CD14-positive monocyte (primary cell): ENCODE results near the gene PTK7. TPM values are rescaled to one million over a fixed set of nuclear protein-coding genes. Genes with fewer than 3 reads are reported as not detected.

Experiments used
- DNase-seq, 3 donors: peaks; one replicate each; pipeline ENCODE4 v3.0.0-alpha.2; 2011 to 2022
- H2AFZ ChIP-seq: 2 replicates; pipeline ENCODE4 v1.6.0; 2012; ENCODE audit warnings: mild to moderate bottlenecking, low read depth, low read length, inconsistent platforms; ENCODE audit not compliant: insufficient read depth, poor library complexity, severe bottlenecking
- H3K27ac ChIP-seq, 2 donors: 1 replicate in 1 of 2; 2 replicates in 1 of 2; pipeline ENCODE4 v1.5.1; 2012 to 2013; ENCODE audit warnings: low read length in 2 of 2, control low read depth in 1 of 2, inconsistent platforms in 1 of 2, low read depth in 1 of 2, mild to moderate bottlenecking in 1 of 2
- H3K27me3 ChIP-seq, 2 donors: one replicate each; pipeline versions ENCODE4 v1.6.0 to v1.6.1; 2011 to 2013; ENCODE audit warnings: low read length in 2 of 2; ENCODE audit not compliant: control insufficient read depth in 2 of 2, insufficient read depth in 2 of 2
- H3K36me3 ChIP-seq, 2 donors: replicated peaks in 1 of 2; 1 replicate in 1 of 2; 2 replicates in 1 of 2; pipeline versions ENCODE4 v1.5.1 to v1.6.1; 2012 to 2013; ENCODE audit warnings: low read length in 2 of 2, control low read depth in 1 of 2, inconsistent platforms in 1 of 2, mild to moderate bottlenecking in 1 of 2; ENCODE audit not compliant: insufficient read depth in 2 of 2, control insufficient read depth in 1 of 2
- H3K4me1 ChIP-seq, 2 donors: 1 replicate in 1 of 2; 2 replicates in 1 of 2; pipeline versions ENCODE4 v1.5.1 to v1.6.1; 2012 to 2013; ENCODE audit warnings: low read length in 2 of 2, control low read depth in 1 of 2, inconsistent platforms in 1 of 2, mild to moderate bottlenecking in 1 of 2, moderate library complexity in 1 of 2; ENCODE audit not compliant: insufficient read depth in 2 of 2, control insufficient read depth in 1 of 2
- H3K4me2 ChIP-seq: replicated peaks from 2 replicates; pipeline ENCODE3; 2012; ENCODE audit warnings: low read length, moderate library complexity, mild to moderate bottlenecking; ENCODE audit not compliant: poor library complexity, severe bottlenecking; ENCODE audit errors: extremely low read depth
- H3K4me3 ChIP-seq, 3 experiments: fragments of 200-600 bp in 1 of 3; sonication (generic) in 1 of 3; replicated peaks in 1 of 3; 1 replicate in 2 of 3; 2 replicates in 1 of 3; pipeline ENCODE4 v1.5.1; 2011 to 2013; ENCODE audit warnings: low read length in 3 of 3, mild to moderate bottlenecking in 3 of 3, control low read depth in 2 of 3, low read depth in 2 of 3, inconsistent platforms in 1 of 3, moderate library complexity in 1 of 3
- H3K79me2 ChIP-seq: 2 replicates; pipeline ENCODE4 v1.6.0; 2012; ENCODE audit warnings: mild to moderate bottlenecking, control low read depth, inconsistent platforms, low read length, moderate library complexity; ENCODE audit not compliant: insufficient read depth
- H3K9ac ChIP-seq: 2 replicates; pipeline ENCODE4 v1.6.0; 2017; ENCODE audit warnings: low read length, mild to moderate bottlenecking; ENCODE audit not compliant: insufficient read depth, poor library complexity, severe bottlenecking
- H3K9me3 ChIP-seq, 2 donors: replicated peaks in 1 of 2; 1 replicate in 1 of 2; 2 replicates in 1 of 2; pipeline versions ENCODE4 v1.5.1 to v1.6.1; 2012 to 2013; ENCODE audit warnings: low read length in 2 of 2, control low read depth in 1 of 2; ENCODE audit not compliant: control insufficient read depth in 1 of 2, insufficient read depth in 1 of 2
- H4K20me1 ChIP-seq: 2 replicates; pipeline ENCODE4 v1.6.0; 2012; ENCODE audit warnings: mild to moderate bottlenecking, low read length, control low read depth, moderate library complexity; ENCODE audit not compliant: insufficient read depth
- H3K27ac Mint-ChIP-seq, 7 donors: one replicate each; pipeline ENCODE4 v1.8.0; 2020; ENCODE audit warnings: mild to moderate bottlenecking in 7 of 7, mixed read lengths in 7 of 7, moderate library complexity in 6 of 7, inconsistent platforms in 2 of 7
- H3K27me3 Mint-ChIP-seq, 3 donors: one replicate each; pipeline ENCODE4 v1.8.0; 2021 to 2022; ENCODE audit warnings: low read depth in 3 of 3, mild to moderate bottlenecking in 3 of 3, mixed read lengths in 3 of 3, moderate library complexity in 3 of 3, inconsistent platforms in 1 of 3
- H3K36me3 Mint-ChIP-seq, 2 donors: one replicate each; pipeline ENCODE4 v1.8.0; 2020; ENCODE audit warnings: mixed read lengths in 2 of 2, inconsistent platforms in 1 of 2, mild to moderate bottlenecking in 1 of 2
- H3K4me1 Mint-ChIP-seq: one replicate; pipeline ENCODE4 v1.8.0; 2020; ENCODE audit warnings: mild to moderate bottlenecking, mixed read lengths
- H3K4me3 Mint-ChIP-seq, 2 donors: one replicate each; pipeline ENCODE4 v1.8.0; 2020; ENCODE audit warnings: mild to moderate bottlenecking in 2 of 2, mixed read lengths in 2 of 2, moderate library complexity in 1 of 2
- H3K9me3 Mint-ChIP-seq, 7 donors: one replicate each; pipeline ENCODE4 v1.8.0; 2020 to 2022; ENCODE audit warnings: mixed read lengths in 7 of 7, mild to moderate bottlenecking in 6 of 7, moderate library complexity in 6 of 7, inconsistent platforms in 2 of 7
- CTCF ChIP-seq: fragments of 200-600 bp; IDR thresholded peaks from one replicate; pipeline ENCODE4 v1.8.0; 2022; ENCODE audit warnings: antibody characterized with exemption, mild to moderate bottlenecking
- WGBS: methylation state at CpG from one replicate; pipeline ENCODE4 v1.1.5; 2013; ENCODE audit warnings: missing lambda C conversion rate; ENCODE audit not compliant: insufficient coverage; 5-methylcytosine and 5-hydroxymethylcytosine counted together
- intact Hi-C, 2 donors: fragments of 100-400 bp; cut with micrococcal nuclease; formaldehyde crosslinking; loops; one replicate each; pipeline versions ENCODE4 v1.15.0 to v1.15.1; 2023
- polyA plus RNA-seq, 3 donors: library from polyadenylated mRNA; depleted of rRNA in 1 of 3; unstranded in 2 of 3; stranded (reverse) in 1 of 3; fragments of 300-500 nt in 2 of 3; fragments of >200 nt in 1 of 3; fragmentation: Illumina TruSeq in 2 of 3; gene quantifications; 1 replicate in 2 of 3; 2 replicates in 1 of 3; pipeline ENCODE4 v1.2.3, GENCODE V29; 2012 to 2021

PTK7 gene
- polyA plus RNA-seq, 3 donors = 0.19 TPM; not detected in 2

GRCh38 chr6:43181942-43182860 lies 106.1 kb downstream of the PTK7 start, which contains the start of gene CUL9:
CUL9 (plus strand) TSS chr6:43182196; CDS start chr6:43184311, 2,115 bp downstream.
- no peak for TF ChIP-seq CTCF
- peak within 1 kb of the TSS; percentile 81 for H3K9ac ChIP-seq
- H3K27me3 ChIP-seq = no peaks in the 10 kb centered on the region
- H3K79me2 ChIP-seq = peaks cover 5% of the 10 kb centered on the region
- Mint-ChIP-seq H3K4me1 (peaks cover 29% of the 10 kb centered on the region), H3K9me3 (no peaks in the 10 kb centered on the region), H3K27ac (peak within 1 kb of the TSS; percentile 53 to 93 (median 87)), H3K4me3 (peak within 1 kb of the TSS; percentile 87 to 99), H3K27me3 (peaks cover 0 to 2% (median 0%) of the 10 kb centered on the region in 3 donors), H3K36me3 (peaks cover 49 to 59% of the 10 kb centered on the region in 2 donors)
- H4K20me1 ChIP-seq = peaks cover 4% of the 10 kb centered on the region
- intact Hi-C loops = no loop called here
- peak within 1 kb of the TSS; percentile 70 to 95 (median 81) for H3K4me3 ChIP-seq
- H2AFZ ChIP-seq = peak within 1 kb of the TSS; percentile 93
- WGBS = under 1% methylated on average over 37 of the region's 51 CpGs
- peaks cover 46 to 64% of the 10 kb centered on the region in 2 donors for H3K36me3 ChIP-seq
- peak; percentile 73 to 77 (median 75) for DNase-seq
- H3K27ac ChIP-seq = peak within 1 kb of the TSS; percentile 42 to 89
- H3K4me1 ChIP-seq = peaks cover 16 to 24% of the 10 kb centered on the region in 2 donors
- H3K4me2 ChIP-seq = peak within 1 kb of the TSS; percentile 97
- H3K9me3 ChIP-seq = no peaks in the 10 kb centered on the region

GRCh38 chr6:43183441-43183840 lies 107.3 kb downstream of the PTK7 start:
- Histone ChIP-seq H4K20me1 (peaks cover 4% of the 10 kb centered on the region), H3K4me1 (peaks cover 16 to 24% of the 10 kb centered on the region in 2 donors), H3K9ac (no peak overlapping the region), H3K27ac (peak overlapping the region in 1 of 2 donors; percentile 53), H3K4me2 (peak overlapping the region; percentile 97), H3K36me3 (peaks cover 52 to 65% of the 10 kb centered on the region in 2 donors), H3K9me3 (no peaks in the 10 kb centered on the region), H3K4me3 (peak overlapping the region in 1 of 3 experiments; percentile 95), H3K79me2 (peaks cover 5% of the 10 kb centered on the region), H3K27me3 (no peaks in the 10 kb centered on the region), H2AFZ (no peak overlapping the region)
- 100% methylated on average over 1 of the region's 4 CpGs for WGBS
- no peak for DNase-seq
- no peak for TF ChIP-seq CTCF
- peaks cover 0 to 2% (median 0%) of the 10 kb centered on the region in 3 donors for H3K27me3 Mint-ChIP-seq
- peaks cover 29% of the 10 kb centered on the region for H3K4me1 Mint-ChIP-seq
- no peaks in the 10 kb centered on the region for H3K9me3 Mint-ChIP-seq
- peak overlapping the region in 6 of 7 donors; percentile 13 to 93 (median 60) for H3K27ac Mint-ChIP-seq
- H3K36me3 Mint-ChIP-seq = peaks cover 52 to 59% of the 10 kb centered on the region in 2 donors
- intact Hi-C loops = no loop called here
- peak overlapping the region in 1 of 2 donors; percentile 46 for H3K4me3 Mint-ChIP-seq
